HG03432 (cell line): ENCODE data around the gene NOD2.

ENCODE experiments used
- ATAC-seq: cut with Tn5 transposase; IDR thresholded peaks from one replicate; pipeline ENCODE4 v1.9.1; 2021; ENCODE audit warnings: mild to moderate bottlenecking, moderate library complexity; ENCODE audit not compliant: unreplicated experiment

Gene NOD2

GRCh38 chr16:50669741-50670140, 23.7 kb upstream of the NOD2 start:
- ATAC-seq = no peak

- ATAC-seq = no peak
These were observed 22.9 kb upstream of the NOD2 start for GRCh38 chr16:50670476-50670875.

DNA sequence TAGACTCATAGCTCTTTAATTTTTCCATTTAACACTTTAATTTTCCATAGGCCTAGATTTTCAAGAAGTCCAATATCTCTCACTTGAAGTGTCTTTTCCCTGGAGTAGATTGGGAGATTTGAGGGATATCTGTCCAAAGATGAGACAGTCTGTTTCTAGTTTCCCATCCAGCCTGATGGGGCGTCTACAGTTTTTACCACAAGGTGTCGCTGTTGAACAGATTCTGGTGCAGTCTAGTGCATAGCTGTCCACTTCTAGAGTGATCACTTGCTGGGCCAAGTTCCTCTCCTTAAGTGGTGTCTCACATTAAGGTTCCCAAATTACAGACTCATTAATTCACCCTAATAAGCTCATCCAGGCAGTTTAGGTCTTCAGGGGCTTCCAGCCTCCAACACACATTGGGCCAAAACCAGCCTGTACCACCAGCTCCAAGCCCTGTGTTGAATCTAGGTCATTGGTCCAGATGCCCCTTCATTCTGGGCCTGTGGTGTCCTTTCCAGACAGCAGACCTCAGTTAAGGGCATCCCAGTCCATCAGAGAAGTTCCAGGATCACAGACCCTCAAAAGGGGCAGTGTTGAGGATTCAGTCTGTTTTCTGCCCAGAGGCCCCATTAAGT, 21.7 kb upstream of the NOD2 start:
- no peak for ATAC-seq

GRCh38 chr16:50673496-50674275, 19.7 kb upstream of the NOD2 start:
- no peak for ATAC-seq

DNA sequence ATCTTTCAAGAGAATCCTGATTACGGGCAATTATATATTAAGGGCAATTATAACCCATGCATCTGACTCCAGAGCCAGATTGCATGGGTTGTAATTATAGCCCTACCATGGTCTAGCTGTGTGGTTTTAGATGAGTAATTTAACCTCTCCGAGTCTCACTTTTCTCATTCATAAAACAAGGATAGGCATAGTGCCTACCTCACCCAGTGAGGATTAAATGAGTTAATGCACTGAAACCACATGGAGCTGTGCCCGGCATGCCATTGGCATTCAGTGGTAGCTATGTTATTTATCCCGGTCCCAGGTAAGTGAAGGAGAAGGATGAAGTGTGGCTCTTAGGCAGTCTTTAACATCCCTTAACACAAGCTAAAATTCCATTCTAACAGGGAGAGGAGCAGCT, 18.6 kb upstream of the NOD2 start:
- no peak for ATAC-seq

DNA sequence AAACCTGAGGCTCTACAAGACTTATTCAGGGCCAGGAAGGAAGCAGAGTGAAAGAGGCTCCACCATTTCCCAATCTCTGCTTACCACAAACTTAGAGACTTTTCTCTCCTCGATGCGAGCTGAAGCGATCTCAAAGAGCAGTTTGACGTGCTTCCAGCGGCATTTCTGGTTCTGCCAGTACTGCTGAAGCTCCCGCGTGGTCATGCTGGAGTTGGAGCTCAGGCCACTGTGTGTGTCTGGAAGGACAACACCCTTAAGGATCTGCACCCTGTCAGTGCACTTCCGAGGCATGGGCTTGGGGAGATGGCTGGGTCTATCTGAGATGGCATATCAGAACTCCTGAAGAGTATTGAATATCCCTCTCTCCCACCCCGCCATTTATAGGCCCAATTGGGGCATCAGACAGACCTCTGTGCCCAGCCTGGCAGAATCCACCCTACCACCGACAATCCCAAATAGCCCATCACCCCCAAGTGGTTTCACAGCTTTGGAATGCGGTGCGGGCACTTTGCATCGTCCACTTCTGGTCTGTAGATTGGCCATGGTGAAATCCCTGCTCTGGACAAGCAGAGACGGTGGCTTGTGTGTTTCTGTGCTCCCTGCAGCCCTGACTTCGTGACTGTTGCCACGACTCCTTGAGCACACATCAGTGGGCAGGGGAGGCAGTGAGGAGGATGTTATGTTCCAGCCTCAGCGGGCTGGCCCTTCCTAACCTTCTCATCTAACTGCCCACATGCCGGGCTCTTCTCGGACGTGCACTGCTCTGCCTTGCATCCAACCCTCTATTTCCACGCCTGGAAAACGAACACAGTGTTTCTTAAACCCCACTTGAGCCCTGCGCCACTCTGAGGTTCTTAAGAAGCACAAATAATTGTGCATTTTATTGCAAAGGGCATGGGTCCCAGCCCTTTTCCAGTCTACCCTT, 17.5 kb upstream of the NOD2 start:
- no peak for ATAC-seq

DNA sequence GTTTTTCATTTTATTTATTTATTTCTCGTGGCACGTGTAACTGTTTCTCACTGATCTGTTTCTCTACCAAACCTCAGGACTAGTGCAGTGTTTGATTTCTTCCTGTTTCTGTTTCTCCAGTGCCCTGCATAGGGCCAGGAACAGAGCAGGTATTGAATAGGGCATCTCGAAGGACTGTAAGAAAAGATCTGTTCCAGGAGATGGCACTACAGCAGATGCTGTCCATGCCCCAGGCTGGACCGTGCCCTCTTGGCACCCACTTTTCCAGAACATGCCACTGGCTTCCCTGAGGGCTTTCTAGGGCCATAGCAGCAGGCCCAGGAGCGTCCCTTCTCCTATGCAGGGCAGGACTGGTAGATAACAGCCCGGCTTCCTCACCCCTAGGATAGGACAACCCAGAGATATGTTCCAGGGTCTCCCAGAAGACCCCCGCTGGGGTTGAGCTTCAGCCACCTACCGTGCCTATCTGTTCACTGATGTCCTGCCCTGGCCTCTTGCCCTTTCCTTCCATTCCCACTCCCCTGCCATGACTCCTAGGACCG, 16.7 kb upstream of the NOD2 start:
- no peak for ATAC-seq

- no peak for ATAC-seq
These were observed 16.1 kb upstream of the NOD2 start for GRCh38 chr16:50677351-50677750.

DNA sequence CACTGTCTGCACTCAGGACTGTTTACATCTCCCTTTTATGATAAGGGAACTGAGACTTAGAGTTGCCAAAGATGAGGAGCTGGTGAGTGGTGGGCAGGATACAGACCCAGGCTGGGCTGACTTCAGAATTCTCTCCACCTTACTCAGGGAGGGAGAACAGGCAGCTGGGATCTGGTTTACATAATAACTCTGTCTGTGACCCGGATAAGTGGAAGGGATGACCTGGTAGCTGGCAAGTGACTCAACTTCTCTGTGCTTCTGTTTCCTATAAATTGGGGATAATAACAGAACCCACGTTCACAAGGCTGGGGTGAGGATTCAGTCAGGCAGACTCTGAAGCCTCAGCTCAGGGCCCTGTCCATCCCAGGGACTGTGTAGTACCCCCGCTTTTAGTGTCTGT, 14.9 kb upstream of the NOD2 start:
- no peak for ATAC-seq

DNA sequence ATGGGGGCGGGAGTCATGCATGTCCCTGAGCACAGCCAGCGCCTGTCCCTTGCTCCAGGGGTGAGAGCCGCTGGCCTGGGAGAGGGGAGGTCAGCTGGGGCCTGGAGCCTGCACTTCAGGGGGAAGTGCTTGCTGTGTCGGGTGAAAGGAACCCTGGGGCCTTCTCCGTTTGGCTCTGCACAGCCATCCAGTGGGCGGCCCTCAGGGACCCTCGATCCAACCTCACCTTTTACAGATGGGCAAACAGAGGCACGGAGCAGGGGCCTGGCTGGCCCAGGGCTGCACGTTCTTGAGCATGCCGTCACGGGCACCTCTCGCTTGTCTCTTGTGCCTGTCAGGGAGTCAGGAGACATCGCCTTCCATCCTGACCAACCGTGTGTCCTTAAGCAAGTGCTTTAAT, 14.1 kb upstream of the NOD2 start:
- ATAC-seq = no peak

DNA sequence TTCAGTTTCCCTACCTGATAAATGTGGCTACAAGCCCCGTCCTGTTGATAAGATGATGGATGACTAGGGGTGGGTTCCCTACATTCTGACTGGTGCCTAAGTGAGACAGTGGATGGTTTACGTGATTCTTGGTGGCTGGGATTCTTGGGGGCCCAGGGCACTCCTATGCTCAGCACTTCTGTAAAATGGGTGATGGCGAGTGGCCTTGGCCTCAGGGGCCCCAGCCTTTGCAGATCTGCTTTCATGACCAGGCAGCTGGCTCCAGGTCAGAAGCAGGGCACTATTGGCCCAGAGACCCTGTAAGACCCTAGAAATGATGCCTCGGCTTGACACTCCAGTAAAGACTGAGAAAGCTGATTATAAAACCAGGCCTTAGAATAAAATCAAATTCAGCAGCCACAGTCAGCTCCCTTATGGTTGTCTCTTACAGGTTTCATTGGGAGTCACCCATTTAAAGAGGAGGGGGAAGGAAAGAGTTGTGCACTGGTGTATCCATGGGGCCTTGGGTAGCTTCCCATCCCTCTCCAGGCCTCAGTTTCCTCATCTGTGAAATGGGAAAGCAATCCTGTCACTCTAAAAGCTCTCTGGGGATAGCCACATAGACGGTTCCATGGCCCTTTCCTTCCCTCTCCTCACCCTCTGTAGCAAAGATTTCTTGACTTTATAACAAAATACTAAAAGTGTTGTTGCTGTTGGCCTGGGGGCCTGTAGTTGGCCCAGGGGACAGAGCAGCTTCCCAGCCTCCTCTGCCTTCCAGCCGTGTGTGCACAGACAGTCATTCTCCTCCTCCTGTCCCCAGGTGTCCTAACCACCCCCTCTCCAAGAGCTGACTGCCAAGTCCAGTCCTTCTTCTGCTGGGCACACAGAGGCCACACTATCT, 13.5 kb upstream of the NOD2 start:
- ATAC-seq = no peak

DNA sequence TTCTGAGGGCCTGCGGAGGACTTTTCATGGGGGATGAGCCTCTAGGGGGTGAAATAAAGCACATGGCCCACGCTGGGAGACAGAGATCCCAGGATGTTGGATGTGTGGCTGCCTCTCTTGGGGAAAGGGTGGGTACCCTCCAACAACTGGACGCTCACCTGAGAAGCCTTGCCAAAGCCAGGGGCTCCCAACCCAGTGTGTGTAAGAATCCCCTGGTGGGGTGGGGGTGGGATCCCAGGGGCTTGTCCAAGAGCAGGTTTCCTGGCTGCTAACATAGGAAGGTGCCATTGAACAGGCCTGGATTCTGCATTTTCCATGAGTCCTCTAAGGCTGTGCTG, 12.9 kb upstream of the NOD2 start:
- no peak for ATAC-seq

- ATAC-seq = peak; percentile 63
These were observed 12.2 kb upstream of the NOD2 start, which contains the start of gene SNX20 for GRCh38 chr16:50681021-50681885. SNX20 (minus strand) TSS chr16:50681312; CDS start chr16:50677526, 3,786 bp downstream.

DNA sequence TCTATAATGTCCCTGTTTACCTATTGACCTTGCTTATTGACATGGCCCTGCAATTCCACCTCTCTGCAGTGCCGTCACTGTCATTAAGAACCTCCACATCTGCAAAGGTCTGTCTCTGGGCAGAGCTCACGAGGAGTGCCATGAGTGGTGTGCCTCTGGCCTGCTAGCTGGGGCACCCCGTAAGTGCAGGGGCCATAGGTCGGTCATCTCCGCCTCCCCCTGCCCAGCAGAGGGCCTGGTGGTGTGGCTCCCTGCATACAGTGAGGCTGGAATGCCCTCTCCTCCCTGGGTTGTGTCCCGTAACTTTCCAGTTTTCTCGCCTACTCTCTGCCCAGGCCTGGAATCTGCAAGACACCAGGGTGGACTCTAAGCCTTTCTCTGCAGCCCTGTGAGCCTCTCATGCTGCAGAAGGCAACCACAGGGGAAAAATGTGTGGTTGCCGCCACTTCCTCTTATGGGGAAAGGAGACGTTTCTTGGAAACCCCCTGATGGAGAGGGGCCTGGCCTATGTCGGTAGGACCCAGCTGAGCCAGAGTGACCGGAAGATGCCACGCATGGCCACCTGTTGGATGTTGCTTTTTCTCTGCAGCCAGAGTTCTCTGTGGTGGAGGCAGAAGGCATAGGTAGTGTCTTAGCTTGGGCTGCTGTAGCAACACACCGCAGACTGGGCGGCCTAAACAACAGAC, 9.6 kb upstream of the NOD2 start:
- peak; percentile 74 for ATAC-seq

- ATAC-seq = no peak
These were observed 8.5 kb upstream of the NOD2 start for GRCh38 chr16:50684823-50685461.

DNA sequence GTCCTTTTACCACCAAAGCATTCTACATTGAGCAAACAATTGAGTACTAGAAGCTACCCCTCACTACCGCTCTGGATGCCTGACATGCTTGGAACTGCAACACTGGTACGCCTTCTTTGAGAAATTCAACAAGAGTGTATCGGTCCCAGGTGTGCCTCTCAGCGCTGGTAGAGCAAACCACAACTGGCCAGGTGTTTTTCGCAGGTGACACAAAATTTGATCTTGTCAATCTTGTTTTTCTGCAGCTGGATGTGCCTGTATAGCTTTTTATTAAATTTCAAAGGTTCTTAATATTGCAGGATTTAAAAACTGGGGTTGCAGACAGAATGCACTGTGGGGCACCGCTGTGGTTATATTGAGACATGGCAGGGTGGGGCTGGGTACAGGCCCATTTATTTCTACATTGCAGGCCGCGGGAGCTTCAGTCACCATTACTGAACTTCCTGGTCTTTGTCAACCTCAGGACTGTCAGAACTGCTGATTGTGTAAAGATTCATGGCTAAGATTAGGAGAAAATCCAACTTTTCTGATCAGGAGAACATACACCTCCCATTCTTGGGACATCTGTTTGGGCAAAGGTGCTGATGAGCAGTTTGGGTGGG, 7.8 kb upstream of the NOD2 start:
- ATAC-seq = no peak

- no peak for ATAC-seq
These were observed 5.3 kb upstream of the NOD2 start for GRCh38 chr16:50688083-50688482.

DNA sequence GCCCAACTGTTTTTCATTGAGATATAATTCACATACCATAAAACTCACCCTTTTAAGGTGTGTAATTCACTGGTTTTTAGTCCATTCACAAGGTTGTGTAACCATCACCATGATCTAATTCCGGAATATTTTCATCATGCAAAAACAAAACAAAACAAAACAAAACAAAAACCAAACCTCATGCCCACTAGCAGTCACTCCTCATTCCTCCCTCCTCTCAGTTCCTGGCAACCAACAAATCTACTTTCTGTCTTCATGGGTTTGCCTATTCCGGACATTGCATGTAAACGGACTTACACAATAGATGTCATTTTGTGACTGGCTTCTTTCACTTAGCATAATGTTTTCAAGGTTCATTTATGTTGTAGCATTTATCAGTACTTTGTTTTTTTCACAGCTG, 4.5 kb upstream of the NOD2 start:
- no peak for ATAC-seq
